Measurements from ENCODE around the gene ARFGEF3. TPM values are rescaled to one million over a fixed set of nuclear protein-coding genes. Genes with fewer than 3 reads are reported as not detected.

ARFGEF3 gene
- total and polyA plus RNA-seq, 4 donors: 9.8 to 45.6 (median 19.9) TPM

GRCh38 chr6:138328210-138328609 is 166.5 kb downstream of the ARFGEF3 start:
- Histone ChIP-seq H3K27me3 (ENCODE audit: control insufficient read depth, insufficient read depth, low read length) (no peaks in the 10 kb centered on the region), H3K9me3 (ENCODE audit: control insufficient read depth, insufficient read depth, low read length) (no peaks in the 10 kb centered on the region), H3K4me1 (ENCODE audit: control insufficient read depth, insufficient read depth, low read length) (no peaks in the 10 kb centered on the region), H3K4me3 (ENCODE audit: low read depth, low read length) (no peak overlapping the region), H3K36me3 (ENCODE audit: control insufficient read depth, insufficient read depth, low read length) (peaks cover 10% of the 10 kb centered on the region), H3K27ac (ENCODE audit: low read depth, low read length) (no peak overlapping the region)
- WGBS (ENCODE audit: insufficient coverage): 100% methylated on average over 2 of the region's 3 CpGs
- DNase-seq (ENCODE audit: low read depth in 4 of 6, low spot score in 6 of 6): no peak

- Histone ChIP-seq H3K27ac (ENCODE audit: low read depth, low read length) (no peak overlapping the region), H3K36me3 (ENCODE audit: control insufficient read depth, insufficient read depth, low read length) (peaks cover 14% of the 10 kb centered on the region), H3K4me1 (ENCODE audit: control insufficient read depth, insufficient read depth, low read length) (no peaks in the 10 kb centered on the region), H3K9me3 (ENCODE audit: control insufficient read depth, insufficient read depth, low read length) (no peaks in the 10 kb centered on the region), H3K4me3 (ENCODE audit: low read depth, low read length) (no peak overlapping the region), H3K27me3 (ENCODE audit: control insufficient read depth, insufficient read depth, low read length) (no peaks in the 10 kb centered on the region)
- WGBS (ENCODE audit: insufficient coverage): no CpG with 5 or more reads among the region's 1 CpG
- no peak for DNase-seq (ENCODE audit: low read depth in 4 of 6, low spot score in 6 of 6)
These were observed 169.0 kb downstream of the ARFGEF3 start for GRCh38 chr6:138330763-138331162.

- H3K27ac ChIP-seq (ENCODE audit: low read depth, low read length): no peak overlapping the region
- H3K36me3 ChIP-seq (ENCODE audit: control insufficient read depth, insufficient read depth, low read length): peaks cover 17% of the 10 kb centered on the region
- WGBS (ENCODE audit: insufficient coverage): no CpG with 5 or more reads among the region's 1 CpG
These were observed 169.7 kb downstream of the ARFGEF3 start for GRCh38 chr6:138331444-138331843.

GRCh38 chr6:138331984-138332383 is 170.2 kb downstream of the ARFGEF3 start:
- no peaks in the 10 kb centered on the region for H3K4me1 ChIP-seq (ENCODE audit: control insufficient read depth, insufficient read depth, low read length)
- no peaks in the 10 kb centered on the region for H3K27me3 ChIP-seq (ENCODE audit: control insufficient read depth, insufficient read depth, low read length)
- H3K4me3 ChIP-seq (ENCODE audit: low read depth, low read length): no peak overlapping the region
- no CpG with 5 or more reads among the region's 2 CpGs for whole genome bisulfite sequencing (ENCODE audit: insufficient coverage)
- H3K36me3 ChIP-seq (ENCODE audit: control insufficient read depth, insufficient read depth, low read length): peaks cover 17% of the 10 kb centered on the region
- H3K9me3 ChIP-seq (ENCODE audit: control insufficient read depth, insufficient read depth, low read length): no peaks in the 10 kb centered on the region
- H3K27ac ChIP-seq (ENCODE audit: low read depth, low read length): no peak overlapping the region
- no peak for DNase-seq (ENCODE audit: low read depth in 4 of 6, low spot score in 6 of 6)

More at GRCh38 chr6:138331444-138331843, 169.7 kb downstream of the ARFGEF3 start:
- Histone ChIP-seq H3K9me3 (ENCODE audit: control insufficient read depth, insufficient read depth, low read length) (no peaks in the 10 kb centered on the region), H3K27me3 (ENCODE audit: control insufficient read depth, insufficient read depth, low read length) (no peaks in the 10 kb centered on the region), H3K4me1 (ENCODE audit: control insufficient read depth, insufficient read depth, low read length) (no peaks in the 10 kb centered on the region), H3K4me3 (ENCODE audit: low read depth, low read length) (no peak overlapping the region)
- no peak for DNase-seq (ENCODE audit: low read depth in 4 of 6, low spot score in 6 of 6)

GRCh38 chr6:138334000-138334399 is 172.3 kb downstream of the ARFGEF3 start:
- 94% methylated on average over 14 of the region's 14 CpGs for WGBS (ENCODE audit: insufficient coverage)
- no peak overlapping the region for H3K4me3 ChIP-seq (ENCODE audit: low read depth, low read length)
- no peak overlapping the region for H3K27ac ChIP-seq (ENCODE audit: low read depth, low read length)
- H3K4me1 ChIP-seq (ENCODE audit: control insufficient read depth, insufficient read depth, low read length): no peaks in the 10 kb centered on the region
- DNase-seq (ENCODE audit: low read depth in 4 of 6, low spot score in 6 of 6): peak in 1 of 6 donors; percentile 55
- H3K27me3 ChIP-seq (ENCODE audit: control insufficient read depth, insufficient read depth, low read length): no peaks in the 10 kb centered on the region
- H3K36me3 ChIP-seq (ENCODE audit: control insufficient read depth, insufficient read depth, low read length): peaks cover 15% of the 10 kb centered on the region
- H3K9me3 ChIP-seq (ENCODE audit: control insufficient read depth, insufficient read depth, low read length): no peaks in the 10 kb centered on the region

- H3K27ac ChIP-seq (ENCODE audit: low read depth, low read length): no peak overlapping the region
- H3K36me3 ChIP-seq (ENCODE audit: control insufficient read depth, insufficient read depth, low read length): peaks cover 15% of the 10 kb centered on the region
- H3K9me3 ChIP-seq (ENCODE audit: control insufficient read depth, insufficient read depth, low read length): no peaks in the 10 kb centered on the region
- H3K27me3 ChIP-seq (ENCODE audit: control insufficient read depth, insufficient read depth, low read length): no peaks in the 10 kb centered on the region
- no peaks in the 10 kb centered on the region for H3K4me1 ChIP-seq (ENCODE audit: control insufficient read depth, insufficient read depth, low read length)
- no peak overlapping the region for H3K4me3 ChIP-seq (ENCODE audit: low read depth, low read length)
- no peak for DNase-seq (ENCODE audit: low read depth in 4 of 6, low spot score in 6 of 6)
- 94% methylated on average over 13 of the region's 14 CpGs for WGBS (ENCODE audit: insufficient coverage)
These were observed 173.2 kb downstream of the ARFGEF3 start for GRCh38 chr6:138334963-138335362.

GRCh38 chr6:138336221-138336620 is 174.5 kb downstream of the ARFGEF3 start:
- Histone ChIP-seq H3K9me3 (ENCODE audit: control insufficient read depth, insufficient read depth, low read length) (no peaks in the 10 kb centered on the region), H3K27ac (ENCODE audit: low read depth, low read length) (no peak overlapping the region), H3K4me1 (ENCODE audit: control insufficient read depth, insufficient read depth, low read length) (no peaks in the 10 kb centered on the region), H3K27me3 (ENCODE audit: control insufficient read depth, insufficient read depth, low read length) (no peaks in the 10 kb centered on the region), H3K4me3 (ENCODE audit: low read depth, low read length) (no peak overlapping the region), H3K36me3 (ENCODE audit: control insufficient read depth, insufficient read depth, low read length) (peaks cover 15% of the 10 kb centered on the region)
- DNase-seq (ENCODE audit: low read depth in 4 of 6, low spot score in 6 of 6): no peak
- 93% methylated on average over 3 of the region's 8 CpGs for WGBS (ENCODE audit: insufficient coverage)

- H3K27me3 ChIP-seq (ENCODE audit: control insufficient read depth, insufficient read depth, low read length): no peaks in the 10 kb centered on the region
- H3K36me3 ChIP-seq (ENCODE audit: control insufficient read depth, insufficient read depth, low read length): peaks cover 15% of the 10 kb centered on the region
- 100% methylated on average over 1 of the region's 4 CpGs for WGBS (ENCODE audit: insufficient coverage)
- no peak overlapping the region for H3K27ac ChIP-seq (ENCODE audit: low read depth, low read length)
- no peak for DNase-seq (ENCODE audit: low read depth in 4 of 6, low spot score in 6 of 6)
- no peaks in the 10 kb centered on the region for H3K9me3 ChIP-seq (ENCODE audit: control insufficient read depth, insufficient read depth, low read length)
- no peaks in the 10 kb centered on the region for H3K4me1 ChIP-seq (ENCODE audit: control insufficient read depth, insufficient read depth, low read length)
- no peak overlapping the region for H3K4me3 ChIP-seq (ENCODE audit: low read depth, low read length)
These were observed 175.3 kb downstream of the ARFGEF3 start for GRCh38 chr6:138337076-138337475.

GRCh38 chr6:138339024-138339423 is 177.3 kb downstream of the ARFGEF3 start:
- H3K4me3 ChIP-seq (ENCODE audit: low read depth, low read length): no peak overlapping the region
- DNase-seq (ENCODE audit: low read depth in 4 of 6, low spot score in 6 of 6): no peak
- H3K4me1 ChIP-seq (ENCODE audit: control insufficient read depth, insufficient read depth, low read length): no peaks in the 10 kb centered on the region
- no peaks in the 10 kb centered on the region for H3K9me3 ChIP-seq (ENCODE audit: control insufficient read depth, insufficient read depth, low read length)
- no CpG with 5 or more reads among the region's 1 CpG for WGBS (ENCODE audit: insufficient coverage)
- no peaks in the 10 kb centered on the region for H3K27me3 ChIP-seq (ENCODE audit: control insufficient read depth, insufficient read depth, low read length)
- H3K27ac ChIP-seq (ENCODE audit: low read depth, low read length): no peak overlapping the region
- peaks cover 14% of the 10 kb centered on the region for H3K36me3 ChIP-seq (ENCODE audit: control insufficient read depth, insufficient read depth, low read length)

- DNase-seq (ENCODE audit: low read depth in 4 of 6, low spot score in 6 of 6): no peak
- Histone ChIP-seq H3K4me1 (ENCODE audit: control insufficient read depth, insufficient read depth, low read length) (no peaks in the 10 kb centered on the region), H3K36me3 (ENCODE audit: control insufficient read depth, insufficient read depth, low read length) (peaks cover 2% of the 10 kb centered on the region), H3K9me3 (ENCODE audit: control insufficient read depth, insufficient read depth, low read length) (no peaks in the 10 kb centered on the region), H3K27me3 (ENCODE audit: control insufficient read depth, insufficient read depth, low read length) (no peaks in the 10 kb centered on the region), H3K4me3 (ENCODE audit: low read depth, low read length) (no peak overlapping the region), H3K27ac (ENCODE audit: low read depth, low read length) (no peak overlapping the region)
- 89% methylated on average over 1 of the region's 1 CpG for WGBS (ENCODE audit: insufficient coverage)
These were observed 179.4 kb downstream of the ARFGEF3 start for GRCh38 chr6:138341176-138341575.

All from spinal cord (tissue), 10 donors.